SHP77 (cell line): ENCODE measurements around the gene EPC1.
"Not testable (repeated sequence)": the region's sequence is repeated elsewhere in the genome, so short reads cannot be mapped to it uniquely, and the experiment has no call there.

Experiments
- DNase-seq, 2 experiments: peaks; one replicate each; lab custom pipeline; 2025; lab: John Stamatoyannopoulos, UW

EPC1 gene

GRCh38 chr10:32346551-32347362, at the start of gene EPC1:
Gene EPC1 (minus strand): TSS chr10:32347158. CDS start chr10:32346915, 243 bp downstream.
- peak; percentile 65 to 73 for DNase-seq

GRCh38 chr10:32393911-32394310, 47.0 kb upstream of the EPC1 start:
- DNase-seq, result no peak

GRCh38 chr10:32392284-32392683, 45.3 kb upstream of the EPC1 start:
- not testable (repeated sequence) for DNase-seq

- no peak for DNase-seq
Observed at GRCh38 chr10:32390193-32390592, 43.2 kb upstream of the EPC1 start.

- DNase-seq, result no peak
Observed at GRCh38 chr10:32388258-32389027, 41.5 kb upstream of the EPC1 start.

GRCh38 chr10:32386623-32387260, 39.8 kb upstream of the EPC1 start:
- no peak for DNase-seq

GRCh38 chr10:32384171-32384570, 37.2 kb upstream of the EPC1 start:
- DNase-seq, result no peak

GRCh38 chr10:32381165-32381564, 34.2 kb upstream of the EPC1 start:
- no peak for DNase-seq

GRCh38 chr10:32379950-32380551, 33.1 kb upstream of the EPC1 start:
- DNase-seq, result no peak

- DNase-seq, result peak; percentile 22 to 39
Observed at GRCh38 chr10:32379318-32379949, 32.5 kb upstream of the EPC1 start.

GRCh38 chr10:32378363-32379317, 31.7 kb upstream of the EPC1 start:
- DNase-seq, result peak; percentile 76 to 87

- DNase-seq, result peak; percentile 41 to 54
Observed at GRCh38 chr10:32377458-32378259, 30.7 kb upstream of the EPC1 start.

GRCh38 chr10:32376771-32377170, 29.8 kb upstream of the EPC1 start:
- peak in 1 of 2 experiments; percentile 5 for DNase-seq

GRCh38 chr10:32376097-32376496, 29.1 kb upstream of the EPC1 start:
- DNase-seq, result no peak

GRCh38 chr10:32375631-32376030, 28.7 kb upstream of the EPC1 start:
- DNase-seq, result no peak

GRCh38 chr10:32374605-32375004, 27.6 kb upstream of the EPC1 start:
- DNase-seq, result no peak

- no peak for DNase-seq
Observed at GRCh38 chr10:32373496-32373895, 26.5 kb upstream of the EPC1 start.

- no peak for DNase-seq
Observed at GRCh38 chr10:32373031-32373430, 26.1 kb upstream of the EPC1 start.

- no peak for DNase-seq
Observed at GRCh38 chr10:32372000-32372875, 25.3 kb upstream of the EPC1 start.
